ENCODE measurements around the gene BNIPL.

BNIPL gene

GRCh38 chr1:151036356-151036755 is at the start of gene BNIPL:
TSS of gene BNIPL (plus strand) at chr1:151036586. CDS start at chr1:151036726, 140 bp downstream.
- TF ChIP-seq CTCF (IDR thresholded peaks at IDR 0.05), result no peak

- TF ChIP-seq CTCF (IDR thresholded peaks at IDR 0.05), result no peak
Observed at GRCh38 chr1:150987924-150988323, 48.5 kb upstream of the BNIPL start.

- TF ChIP-seq CTCF (IDR thresholded peaks at IDR 0.05), result no peak
Observed at GRCh38 chr1:150992626-150993025, 43.8 kb upstream of the BNIPL start.

- no peak for TF ChIP-seq CTCF (IDR thresholded peaks at IDR 0.05)
Observed at GRCh38 chr1:150994248-150994647, 42.1 kb upstream of the BNIPL start.

GRCh38 chr1:150995460-150995859 is 40.9 kb upstream of the BNIPL start:
- TF ChIP-seq CTCF (IDR thresholded peaks at IDR 0.05), result no peak

- peak; percentile 96 for TF ChIP-seq CTCF (IDR thresholded peaks at IDR 0.05)
Observed at GRCh38 chr1:150995896-150996295, 40.5 kb upstream of the BNIPL start.

GRCh38 chr1:150997126-150997872 is 39.1 kb upstream of the BNIPL start:
- no peak for TF ChIP-seq CTCF (IDR thresholded peaks at IDR 0.05)

- TF ChIP-seq CTCF (IDR thresholded peaks at IDR 0.05), result no peak
Observed at GRCh38 chr1:150997949-150998348, 38.4 kb upstream of the BNIPL start.
